GM23338 (cell line): Measurements from ENCODE around the gene CHST15. TPM values are rescaled to one million over a fixed set of nuclear protein-coding genes. Genes with fewer than 3 reads are reported as not detected.

Source experiments
- ATAC-seq: fragments of 200-7000 bp; cut with Tn5 transposase; 3 replicates; pipeline ENCODE4 v1.9.1; 2020
- DNase-seq: peaks from one replicate; pipeline ENCODE4 v3.0.0-alpha.2; 2015; ENCODE audit warnings: low spot score
- H2AFZ ChIP-seq: fragments of 200-600 bp; sonication (generic); 2 replicates; pipeline ENCODE4 v1.8.0; 2016; ENCODE audit warnings: antibody characterized with exemption, mild to moderate bottlenecking, moderate library complexity
- H3F3A ChIP-seq: fragments of 200-600 bp; sonication (generic); replicated peaks from 2 replicates; pipeline ENCODE4 v1.8.0; 2017; ENCODE audit warnings: antibody characterized with exemption, mixed run types, low read depth
- H3K27ac ChIP-seq: fragments of 200-600 bp; sonication (generic); 2 replicates; pipeline ENCODE4 v1.6.1; 2016; ENCODE audit warnings: low read depth
- H3K27me3 ChIP-seq: fragments of 200-600 bp; sonication (generic); 2 replicates; pipeline ENCODE4 v1.8.0; 2016; ENCODE audit warnings: mild to moderate bottlenecking, mixed run types, moderate library complexity; ENCODE audit not compliant: insufficient read depth
- H3K36me3 ChIP-seq: fragments of 200-600 bp; sonication (generic); 2 replicates; pipeline ENCODE4 v1.8.0; 2016; ENCODE audit warnings: mild to moderate bottlenecking; ENCODE audit not compliant: insufficient read depth
- H3K4me1 ChIP-seq: fragments of 200-600 bp; sonication (generic); 2 replicates; pipeline ENCODE4 v1.8.0; 2016; ENCODE audit warnings: mild to moderate bottlenecking, moderate library complexity; ENCODE audit not compliant: insufficient read depth
- H3K4me2 ChIP-seq: fragments of 200-600 bp; sonication (generic); 2 replicates; pipeline ENCODE4 v1.7.1; 2017; ENCODE audit warnings: mixed run types
- H3K4me3 ChIP-seq: fragments of 200-600 bp; sonication (generic); 2 replicates; pipeline ENCODE4 v1.6.1; 2016; ENCODE audit warnings: mixed run types
- H3K79me2 ChIP-seq: fragments of 200-600 bp; sonication (generic); replicated peaks from 2 replicates; pipeline ENCODE4 v1.8.0; 2017; ENCODE audit warnings: mild to moderate bottlenecking; ENCODE audit not compliant: insufficient read depth
- H3K9me2 ChIP-seq: fragments of 200-600 bp; sonication (generic); 2 replicates; pipeline ENCODE4 v1.8.0; 2017; ENCODE audit not compliant: insufficient read depth
- H4K20me1 ChIP-seq: fragments of 200-600 bp; sonication (generic); replicated peaks from 2 replicates; pipeline ENCODE4 v1.8.0; 2017; ENCODE audit warnings: mild to moderate bottlenecking; ENCODE audit not compliant: insufficient read depth
- H3K27ac Mint-ChIP-seq: 2 replicates; pipeline ENCODE4 v1.8.0; 2020; ENCODE audit warnings: inconsistent platforms, mild to moderate bottlenecking, moderate library complexity, mixed read lengths
- H3K27me3 Mint-ChIP-seq: 3 replicates; pipeline ENCODE4 v1.8.0; 2022; ENCODE audit warnings: low read depth, mild to moderate bottlenecking, moderate library complexity, mixed read lengths, inconsistent platforms; ENCODE audit not compliant: insufficient read depth, poor library complexity
- H3K36me3 Mint-ChIP-seq: 3 replicates; pipeline ENCODE4 v1.8.0; 2021; ENCODE audit warnings: low read depth, mild to moderate bottlenecking, inconsistent platforms, moderate library complexity, mixed read lengths
- H3K4me1 Mint-ChIP-seq: 3 replicates; pipeline ENCODE4 v1.8.0; 2020; ENCODE audit warnings: mild to moderate bottlenecking, inconsistent platforms, mixed read lengths
- H3K4me3 Mint-ChIP-seq: 3 replicates; pipeline ENCODE4 v1.8.0; 2021; ENCODE audit warnings: moderate library complexity, mild to moderate bottlenecking, inconsistent platforms, mixed read lengths
- H3K9me3 Mint-ChIP-seq: 3 replicates; pipeline ENCODE4 v1.8.0; 2020; ENCODE audit warnings: moderate library complexity, mild to moderate bottlenecking, inconsistent platforms, mixed read lengths
- CREB1 ChIP-seq: fragments of 250-450 bp; sonication (Bioruptor Pico); IDR thresholded peaks from 2 replicates; pipeline ENCODE4 v1.5.0; 2020; ENCODE audit warnings: low read depth, mild to moderate bottlenecking, moderate library complexity
- CTCF ChIP-seq, 2 experiments: fragments of 200-600 bp in 1 of 2; sonication (generic) in 1 of 2; conservative IDR thresholded peaks; 2 replicates each; pipeline versions ENCODE4 v1.5.1 to v1.6.1; 2016 to 2017; ENCODE audit warnings: antibody characterized with exemption in 2 of 2, low read depth in 2 of 2, mild to moderate bottlenecking in 2 of 2, moderate library complexity in 1 of 2
- ETS1 ChIP-seq: IDR thresholded peaks from 2 replicates; pipeline ENCODE4 v1.6.1; 2016; ENCODE audit warnings: antibody characterized with exemption
- EZH2 ChIP-seq: fragments of 200-600 bp; sonication (generic); IDR thresholded peaks from one replicate; pipeline ENCODE4 v1.8.0; 2017; ENCODE audit warnings: antibody characterized with exemption, mild to moderate bottlenecking, low read depth; ENCODE audit not compliant: unreplicated experiment
- EZH2phosphoT487 ChIP-seq: fragments of 200-600 bp; sonication (generic); IDR thresholded peaks from one replicate; pipeline ENCODE4 v1.8.1; 2018; ENCODE audit warnings: antibody characterized with exemption; ENCODE audit not compliant: unreplicated experiment
- JUNB ChIP-seq: IDR thresholded peaks from one replicate; pipeline ENCODE4 v1.6.1; 2016; ENCODE audit warnings: antibody characterized with exemption; ENCODE audit not compliant: unreplicated experiment
- NANOG ChIP-seq: IDR thresholded peaks from 2 replicates; pipeline ENCODE4 v1.6.1; 2016; ENCODE audit warnings: antibody characterized with exemption, borderline replicate concordance
- POLR2AphosphoS5 ChIP-seq: IDR thresholded peaks from 2 replicates; pipeline ENCODE4 v1.6.1; 2016; ENCODE audit warnings: antibody characterized with exemption, low read depth
- STAT1 ChIP-seq: IDR thresholded peaks from one replicate; pipeline ENCODE4 v1.6.1; 2016; ENCODE audit warnings: antibody characterized with exemption; ENCODE audit not compliant: unreplicated experiment
- ZNF114 ChIP-seq: fragments of 250-450 bp; sonication (Bioruptor Pico); IDR thresholded peaks from 2 replicates; pipeline ENCODE4 v1.5.0; 2020; ENCODE audit warnings: mild to moderate bottlenecking, moderate library complexity
- ZNF331 ChIP-seq: fragments of 250-450 bp; sonication (Bioruptor Pico); IDR thresholded peaks from 2 replicates; pipeline ENCODE4 v1.5.0; 2020; ENCODE audit warnings: low read depth, mild to moderate bottlenecking, moderate library complexity
- polyA plus RNA-seq: library from polyadenylated mRNA; unstranded; fragments of >200 nt; fragmentation: Nextera tagmentation; extraction: Ambion mirVana; gene quantifications from 2 replicates; pipeline ENCODE4 v1.2.1, GENCODE V29; 2016
- total RNA-seq: library from RNA; depleted of rRNA; stranded (reverse); fragments of >200 nt; shearing (Covaris generic); gene quantifications from 2 replicates; pipeline ENCODE4 v1.2.3, GENCODE V29; 2014
- TF ChIP-seq, protein P1 (sequence below): IDR thresholded peaks from one replicate; pipeline ENCODE4 v1.6.1; 2018; ENCODE audit warnings: antibody characterized with exemption; ENCODE audit not compliant: unreplicated experiment
- TF ChIP-seq, protein P2 (sequence below): fragments of 250-450 bp; sonication (Bioruptor Pico); IDR thresholded peaks from 2 replicates; pipeline ENCODE4 v1.5.0; 2020; ENCODE audit warnings: mild to moderate bottlenecking, moderate library complexity

Gene CHST15
- total and polyA plus RNA-seq, 2 experiments from 2014 or later, result 2.6 to 11.2 TPM

DNA sequence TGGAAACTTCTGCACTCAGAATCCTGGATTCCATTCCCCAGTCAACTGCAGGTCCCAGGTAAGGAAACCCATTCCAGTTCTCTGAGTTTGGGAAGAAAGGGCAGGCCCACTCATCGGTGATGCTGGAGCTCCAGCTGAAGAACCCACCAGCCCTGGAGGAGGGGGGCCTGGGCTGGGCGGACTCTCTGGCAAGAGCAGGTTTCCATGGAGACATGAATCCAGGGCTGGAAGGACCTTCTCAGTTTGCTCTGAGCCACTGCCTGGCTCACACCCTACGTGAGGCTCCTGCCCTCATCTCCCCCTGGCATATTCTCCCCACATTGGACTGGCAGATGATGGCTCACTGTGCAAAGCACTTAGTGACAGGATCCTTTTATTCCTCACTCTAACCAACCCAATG, 128.4 kb downstream of the CHST15 start:
- ATAC-seq (no peak), DNase-seq (no peak)
- no peak for TF ChIP-seq ETS1
- TF ChIP-seq STAT1, result no peak
- TF ChIP-seq EZH2, result no peak
- TF ChIP-seq ZNF114, result no peak
- TF ChIP-seq JUNB, result no peak
- TF ChIP-seq ZNF331, result no peak
- TF ChIP-seq, protein P1, sequence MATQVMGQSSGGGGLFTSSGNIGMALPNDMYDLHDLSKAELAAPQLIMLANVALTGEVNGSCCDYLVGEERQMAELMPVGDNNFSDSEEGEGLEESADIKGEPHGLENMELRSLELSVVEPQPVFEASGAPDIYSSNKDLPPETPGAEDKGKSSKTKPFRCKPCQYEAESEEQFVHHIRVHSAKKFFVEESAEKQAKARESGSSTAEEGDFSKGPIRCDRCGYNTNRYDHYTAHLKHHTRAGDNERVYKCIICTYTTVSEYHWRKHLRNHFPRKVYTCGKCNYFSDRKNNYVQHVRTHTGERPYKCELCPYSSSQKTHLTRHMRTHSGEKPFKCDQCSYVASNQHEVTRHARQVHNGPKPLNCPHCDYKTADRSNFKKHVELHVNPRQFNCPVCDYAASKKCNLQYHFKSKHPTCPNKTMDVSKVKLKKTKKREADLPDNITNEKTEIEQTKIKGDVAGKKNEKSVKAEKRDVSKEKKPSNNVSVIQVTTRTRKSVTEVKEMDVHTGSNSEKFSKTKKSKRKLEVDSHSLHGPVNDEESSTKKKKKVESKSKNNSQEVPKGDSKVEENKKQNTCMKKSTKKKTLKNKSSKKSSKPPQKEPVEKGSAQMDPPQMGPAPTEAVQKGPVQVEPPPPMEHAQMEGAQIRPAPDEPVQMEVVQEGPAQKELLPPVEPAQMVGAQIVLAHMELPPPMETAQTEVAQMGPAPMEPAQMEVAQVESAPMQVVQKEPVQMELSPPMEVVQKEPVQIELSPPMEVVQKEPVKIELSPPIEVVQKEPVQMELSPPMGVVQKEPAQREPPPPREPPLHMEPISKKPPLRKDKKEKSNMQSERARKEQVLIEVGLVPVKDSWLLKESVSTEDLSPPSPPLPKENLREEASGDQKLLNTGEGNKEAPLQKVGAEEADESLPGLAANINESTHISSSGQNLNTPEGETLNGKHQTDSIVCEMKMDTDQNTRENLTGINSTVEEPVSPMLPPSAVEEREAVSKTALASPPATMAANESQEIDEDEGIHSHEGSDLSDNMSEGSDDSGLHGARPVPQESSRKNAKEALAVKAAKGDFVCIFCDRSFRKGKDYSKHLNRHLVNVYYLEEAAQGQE, result no peak
- no peak for TF ChIP-seq NANOG
- TF ChIP-seq, protein P2, sequence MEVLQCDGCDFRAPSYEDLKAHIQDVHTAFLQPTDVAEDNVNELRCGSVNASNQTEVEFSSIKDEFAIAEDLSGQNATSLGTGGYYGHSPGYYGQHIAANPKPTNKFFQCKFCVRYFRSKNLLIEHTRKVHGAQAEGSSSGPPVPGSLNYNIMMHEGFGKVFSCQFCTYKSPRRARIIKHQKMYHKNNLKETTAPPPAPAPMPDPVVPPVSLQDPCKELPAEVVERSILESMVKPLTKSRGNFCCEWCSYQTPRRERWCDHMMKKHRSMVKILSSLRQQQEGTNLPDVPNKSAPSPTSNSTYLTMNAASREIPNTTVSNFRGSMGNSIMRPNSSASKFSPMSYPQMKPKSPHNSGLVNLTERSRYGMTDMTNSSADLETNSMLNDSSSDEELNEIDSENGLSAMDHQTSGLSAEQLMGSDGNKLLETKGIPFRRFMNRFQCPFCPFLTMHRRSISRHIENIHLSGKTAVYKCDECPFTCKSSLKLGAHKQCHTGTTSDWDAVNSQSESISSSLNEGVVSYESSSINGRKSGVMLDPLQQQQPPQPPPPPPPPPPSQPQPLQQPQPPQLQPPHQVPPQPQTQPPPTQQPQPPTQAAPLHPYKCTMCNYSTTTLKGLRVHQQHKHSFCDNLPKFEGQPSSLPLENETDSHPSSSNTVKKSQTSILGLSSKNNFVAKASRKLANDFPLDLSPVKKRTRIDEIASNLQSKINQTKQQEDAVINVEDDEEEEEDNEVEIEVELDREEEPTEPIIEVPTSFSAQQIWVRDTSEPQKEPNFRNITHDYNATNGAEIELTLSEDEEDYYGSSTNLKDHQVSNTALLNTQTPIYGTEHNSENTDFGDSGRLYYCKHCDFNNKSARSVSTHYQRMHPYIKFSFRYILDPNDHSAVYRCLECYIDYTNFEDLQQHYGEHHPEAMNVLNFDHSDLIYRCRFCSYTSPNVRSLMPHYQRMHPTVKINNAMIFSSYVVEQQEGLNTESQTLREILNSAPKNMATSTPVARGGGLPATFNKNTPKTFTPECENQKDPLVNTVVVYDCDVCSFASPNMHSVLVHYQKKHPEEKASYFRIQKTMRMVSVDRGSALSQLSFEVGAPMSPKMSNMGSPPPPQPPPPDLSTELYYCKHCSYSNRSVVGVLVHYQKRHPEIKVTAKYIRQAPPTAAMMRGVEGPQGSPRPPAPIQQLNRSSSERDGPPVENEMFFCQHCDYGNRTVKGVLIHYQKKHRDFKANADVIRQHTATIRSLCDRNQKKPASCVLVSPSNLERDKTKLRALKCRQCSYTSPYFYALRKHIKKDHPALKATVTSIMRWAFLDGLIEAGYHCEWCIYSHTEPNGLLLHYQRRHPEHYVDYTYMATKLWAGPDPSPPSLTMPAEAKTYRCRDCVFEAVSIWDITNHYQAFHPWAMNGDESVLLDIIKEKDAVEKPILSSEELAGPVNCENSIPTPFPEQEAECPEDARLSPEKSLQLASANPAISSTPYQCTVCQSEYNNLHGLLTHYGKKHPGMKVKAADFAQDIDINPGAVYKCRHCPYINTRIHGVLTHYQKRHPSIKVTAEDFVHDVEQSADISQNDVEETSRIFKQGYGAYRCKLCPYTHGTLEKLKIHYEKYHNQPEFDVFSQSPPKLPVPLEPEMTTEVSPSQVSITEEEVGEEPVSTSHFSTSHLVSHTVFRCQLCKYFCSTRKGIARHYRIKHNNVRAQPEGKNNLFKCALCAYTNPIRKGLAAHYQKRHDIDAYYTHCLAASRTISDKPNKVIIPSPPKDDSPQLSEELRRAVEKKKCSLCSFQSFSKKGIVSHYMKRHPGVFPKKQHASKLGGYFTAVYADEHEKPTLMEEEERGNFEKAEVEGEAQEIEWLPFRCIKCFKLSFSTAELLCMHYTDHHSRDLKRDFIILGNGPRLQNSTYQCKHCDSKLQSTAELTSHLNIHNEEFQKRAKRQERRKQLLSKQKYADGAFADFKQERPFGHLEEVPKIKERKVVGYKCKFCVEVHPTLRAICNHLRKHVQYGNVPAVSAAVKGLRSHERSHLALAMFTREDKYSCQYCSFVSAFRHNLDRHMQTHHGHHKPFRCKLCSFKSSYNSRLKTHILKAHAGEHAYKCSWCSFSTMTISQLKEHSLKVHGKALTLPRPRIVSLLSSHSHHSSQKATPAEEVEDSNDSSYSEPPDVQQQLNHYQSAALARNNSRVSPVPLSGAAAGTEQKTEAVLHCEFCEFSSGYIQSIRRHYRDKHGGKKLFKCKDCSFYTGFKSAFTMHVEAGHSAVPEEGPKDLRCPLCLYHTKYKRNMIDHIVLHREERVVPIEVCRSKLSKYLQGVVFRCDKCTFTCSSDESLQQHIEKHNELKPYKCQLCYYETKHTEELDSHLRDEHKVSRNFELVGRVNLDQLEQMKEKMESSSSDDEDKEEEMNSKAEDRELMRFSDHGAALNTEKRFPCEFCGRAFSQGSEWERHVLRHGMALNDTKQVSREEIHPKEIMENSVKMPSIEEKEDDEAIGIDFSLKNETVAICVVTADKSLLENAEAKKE (CRISPR knock-in tag), result no peak
- no peak for TF ChIP-seq POLR2AphosphoS5
- TF ChIP-seq CREB1 (CRISPR knock-in tag), result no peak
- no peak for TF ChIP-seq EZH2phosphoT487
- no peak for TF ChIP-seq CTCF (conservative IDR thresholded peaks at IDR 0.05; ENCODE audit: low read depth in 2 of 2)
- Mint-ChIP-seq H3K27me3 (peaks cover 13% of the 10 kb centered on the region), H3K4me1 (peaks cover 10% of the 10 kb centered on the region), H3K27ac (no peak overlapping the region), H3K36me3 (no peaks in the 10 kb centered on the region), H3K9me3 (peaks cover 5% of the 10 kb centered on the region), H3K4me3 (no peak overlapping the region)
- Histone ChIP-seq H2AFZ (no peak overlapping the region), H3K4me2 (no peak overlapping the region), H3K27me3 (no peaks in the 10 kb centered on the region), H3K4me1 (no peaks in the 10 kb centered on the region; the same call in 1 of the 2 replicates), H3F3A (no peaks in the 10 kb centered on the region), H3K9me2 (no peaks in the 10 kb centered on the region), H3K79me2 (no peaks in the 10 kb centered on the region), H4K20me1 (no peaks in the 10 kb centered on the region), H3K4me3 (no peak overlapping the region), H3K36me3 (no peaks in the 10 kb centered on the region), H3K27ac (no peak overlapping the region)
